ENCODE measurements around the gene DVL2.

Gene DVL2

DNA sequence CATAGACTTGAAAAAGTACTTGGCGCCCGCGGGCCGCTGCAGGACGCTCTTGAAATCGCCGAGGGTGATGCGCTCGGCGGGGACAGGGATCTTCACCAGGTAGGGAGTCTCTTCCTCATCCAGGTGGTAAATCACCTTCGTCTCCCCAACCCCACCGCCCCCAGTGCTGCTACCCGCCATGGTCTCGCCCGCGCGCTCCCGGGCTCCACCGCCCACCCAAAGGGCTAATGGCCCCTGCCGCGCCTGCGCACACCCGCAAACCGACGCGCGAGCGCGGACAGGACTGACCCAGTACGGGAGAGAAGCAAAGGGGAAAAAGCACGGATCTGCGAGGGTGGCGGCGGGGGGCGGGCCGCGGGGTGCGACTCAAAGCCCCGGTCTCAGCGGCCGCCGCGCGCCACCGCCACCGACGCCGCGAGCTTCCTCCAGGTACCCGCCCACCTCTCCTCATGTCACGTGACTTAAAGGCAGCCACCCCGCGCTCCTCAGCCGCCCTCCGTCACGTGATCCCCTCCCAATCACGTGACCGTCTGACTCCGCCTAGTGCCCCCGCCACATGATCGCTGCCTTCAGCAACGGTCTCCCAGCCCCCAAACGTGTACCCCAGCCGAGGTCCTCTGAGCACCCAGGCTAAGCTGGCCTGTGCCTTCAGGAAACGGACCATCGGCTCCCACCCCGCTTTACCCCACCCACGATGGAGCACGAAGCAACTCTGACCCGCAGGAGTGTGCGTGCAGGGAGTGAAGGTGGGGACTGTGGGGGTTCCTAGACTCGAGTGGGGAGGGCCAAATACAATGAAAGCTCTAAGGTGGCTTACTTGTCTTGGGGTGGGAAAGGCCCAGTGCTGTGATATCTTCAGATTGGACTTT, at the start of gene DVL2:
DVL2 (minus strand) TSS at position 435 of the 869 bp plus-strand sequence; CDS start at position 180, 255 bp downstream.
- DNase-seq (ENCODE audit: low read depth): peak; percentile 91

DNA sequence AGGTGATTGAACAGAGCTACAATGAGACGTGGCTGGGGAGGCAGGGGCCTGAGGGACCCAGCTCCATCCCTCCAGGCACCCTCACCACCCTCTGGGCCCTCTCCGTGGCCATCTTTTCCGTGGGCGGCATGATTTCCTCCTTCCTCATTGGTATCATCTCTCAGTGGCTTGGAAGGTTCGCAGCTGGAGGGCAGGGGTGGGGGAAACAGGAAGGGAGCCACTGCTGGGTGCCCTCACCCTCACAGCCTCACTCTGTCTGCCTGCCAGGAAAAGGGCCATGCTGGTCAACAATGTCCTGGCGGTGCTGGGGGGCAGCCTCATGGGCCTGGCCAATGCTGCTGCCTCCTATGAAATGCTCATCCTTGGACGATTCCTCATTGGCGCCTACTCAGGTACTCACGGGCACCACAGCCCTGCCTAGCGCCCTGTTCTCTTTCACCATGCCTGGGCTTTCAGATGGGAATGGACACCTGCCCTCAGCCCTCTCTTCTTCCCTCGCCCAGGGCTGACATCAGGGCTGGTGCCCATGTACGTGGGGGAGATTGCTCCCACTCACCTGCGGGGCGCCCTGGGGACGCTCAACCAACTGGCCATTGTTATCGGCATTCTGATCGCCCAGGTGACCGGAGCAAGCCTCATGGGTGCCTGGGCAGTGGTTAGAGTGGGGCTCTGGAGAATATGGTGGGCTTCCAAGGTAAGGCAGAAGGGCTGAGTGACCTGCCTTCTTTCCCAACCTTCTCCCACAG, 49.3 kb upstream of the DVL2 start:
- DNase-seq (ENCODE audit: low read depth): no peak

DNA sequence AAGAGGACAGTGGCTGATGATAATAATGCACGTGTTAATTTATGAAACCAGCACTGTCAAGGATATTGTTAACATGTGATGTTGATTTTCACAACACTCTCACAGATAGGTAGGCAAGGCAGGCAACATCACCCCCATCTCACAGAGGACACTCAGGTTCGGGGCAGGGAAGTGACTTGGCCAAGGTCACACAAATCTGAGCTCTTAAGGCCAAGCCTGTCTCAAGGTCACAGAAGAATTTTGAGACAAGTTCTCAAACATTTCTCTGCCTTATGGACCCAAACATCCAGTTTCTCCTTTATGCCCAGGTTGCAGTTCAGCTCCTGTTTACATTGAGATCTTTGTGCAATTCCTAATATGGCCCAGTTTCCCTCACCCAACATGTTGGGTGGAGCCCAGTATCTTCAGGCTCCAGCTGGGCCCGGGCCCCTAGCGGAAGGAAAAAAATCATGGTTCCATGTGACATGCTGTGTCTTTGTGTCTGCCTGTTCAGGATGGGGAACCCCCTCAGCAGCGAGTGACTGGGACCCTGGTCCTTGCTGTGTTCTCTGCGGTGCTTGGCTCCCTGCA, 48.5 kb upstream of the DVL2 start:
- no peak for DNase-seq (ENCODE audit: low read depth)

DNA sequence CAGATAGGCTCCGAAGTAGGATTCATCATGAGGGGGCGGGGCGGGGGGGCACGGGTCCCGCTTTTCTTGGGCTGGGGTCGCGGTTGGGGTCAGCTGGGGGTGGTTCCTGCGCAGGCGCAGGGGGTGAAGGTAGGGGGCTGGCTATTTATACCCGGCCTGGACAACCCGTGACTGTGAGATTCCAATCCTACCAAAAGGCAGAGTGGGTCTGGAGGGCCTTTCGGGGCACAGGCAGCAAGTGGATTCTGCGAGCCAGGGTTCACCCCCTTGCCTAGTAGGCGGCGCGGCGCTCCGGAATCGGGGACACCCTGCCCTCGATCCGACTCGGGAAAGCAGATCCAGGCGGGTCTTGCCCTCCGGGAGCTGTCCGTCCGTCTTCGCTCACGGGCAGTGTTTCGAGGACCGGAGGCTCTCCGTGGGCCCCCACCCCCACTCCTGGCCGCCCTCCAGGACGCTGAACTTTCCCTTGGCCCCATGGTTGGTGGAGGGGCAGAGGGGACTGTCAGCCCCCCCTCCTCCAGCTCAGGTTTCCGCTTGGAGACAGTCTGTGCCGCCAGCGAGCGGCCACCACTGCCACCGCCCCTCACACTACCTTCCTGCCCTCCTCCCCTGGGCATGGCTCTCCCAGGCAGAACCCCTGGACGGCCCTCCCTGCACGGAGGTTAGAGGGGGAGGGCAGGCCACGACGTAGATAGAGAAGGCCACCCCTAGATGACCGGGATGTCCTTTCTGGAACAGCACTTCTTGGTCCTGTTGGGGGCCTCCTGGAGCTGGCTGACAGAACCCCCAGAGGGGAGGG, 47.8 kb upstream of the DVL2 start:
- no peak for DNase-seq (ENCODE audit: low read depth)

DNA sequence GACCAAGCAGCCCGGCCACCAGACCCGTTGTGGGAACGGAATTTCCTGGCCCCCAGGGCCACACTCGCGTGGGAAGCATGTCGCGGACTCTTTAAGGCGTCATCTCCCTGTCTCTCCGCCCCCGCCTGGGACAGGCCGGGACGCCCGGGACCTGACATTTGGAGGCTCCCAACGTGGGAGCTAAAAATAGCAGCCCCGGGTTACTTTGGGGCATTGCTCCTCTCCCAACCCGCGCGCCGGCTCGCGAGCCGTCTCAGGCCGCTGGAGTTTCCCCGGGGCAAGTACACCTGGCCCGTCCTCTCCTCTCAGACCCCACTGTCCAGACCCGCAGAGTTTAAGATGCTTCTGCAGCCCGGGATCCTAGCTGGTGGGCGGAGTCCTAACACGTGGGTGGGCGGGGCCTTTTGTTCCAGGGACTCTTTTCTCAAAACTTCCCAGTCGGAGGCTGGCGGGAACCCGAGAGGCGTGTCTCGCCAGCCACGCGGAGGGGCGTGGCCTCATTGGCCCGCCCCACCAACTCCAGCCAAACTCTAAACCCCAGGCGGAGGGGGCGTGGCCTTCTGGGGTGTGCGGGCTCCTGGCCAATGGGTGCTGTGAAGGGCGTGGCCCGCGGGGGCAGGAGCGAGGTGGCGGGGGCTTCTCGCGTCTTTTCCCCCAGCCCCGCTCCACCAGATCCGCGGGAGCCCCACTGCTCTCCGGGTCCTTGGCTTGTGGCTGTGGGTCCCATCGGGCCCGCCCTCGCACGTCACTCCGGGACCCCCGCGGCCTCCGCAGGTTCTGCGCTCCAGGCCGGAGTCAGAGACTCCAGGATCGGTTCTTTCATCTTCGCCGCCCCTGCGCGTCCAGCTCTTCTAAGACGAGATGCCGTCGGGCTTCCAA, 47.0 kb upstream of the DVL2 start, which contains the start of gene SLC2A4:
SLC2A4 (plus strand) TSS at position 645 of the 879 bp plus-strand sequence; CDS start at position 862, 217 bp downstream.
- DNase-seq (ENCODE audit: low read depth): peak; percentile 90

DNA sequence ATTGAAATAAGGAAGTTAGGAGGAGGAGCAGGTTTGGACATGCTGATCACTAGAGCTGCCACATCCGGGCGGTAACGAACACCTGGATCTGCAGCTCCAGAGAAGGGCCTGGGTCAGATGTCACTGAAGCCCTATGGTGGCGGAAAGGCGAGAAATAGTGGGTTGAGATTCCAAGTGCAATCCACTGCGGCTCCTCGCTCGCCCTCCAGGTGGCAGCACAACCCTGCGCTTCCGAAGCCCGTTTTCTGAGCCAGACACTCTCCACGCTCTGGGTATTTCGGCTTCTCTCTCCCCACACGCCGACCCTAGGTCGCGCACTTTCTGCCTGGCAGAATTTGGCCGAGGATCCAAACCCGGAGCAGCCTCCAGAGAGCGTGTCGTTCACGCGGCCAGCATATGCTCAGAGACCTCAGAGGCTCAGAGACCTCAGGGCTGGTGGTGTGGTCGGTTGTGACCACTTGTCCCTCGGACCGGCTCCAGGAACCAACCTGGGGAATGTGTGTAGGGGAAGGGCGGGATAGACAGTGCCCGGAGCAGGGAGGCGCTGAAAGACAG, 46.3 kb upstream of the DVL2 start:
- peak; percentile 83 for DNase-seq (ENCODE audit: low read depth)

DNA sequence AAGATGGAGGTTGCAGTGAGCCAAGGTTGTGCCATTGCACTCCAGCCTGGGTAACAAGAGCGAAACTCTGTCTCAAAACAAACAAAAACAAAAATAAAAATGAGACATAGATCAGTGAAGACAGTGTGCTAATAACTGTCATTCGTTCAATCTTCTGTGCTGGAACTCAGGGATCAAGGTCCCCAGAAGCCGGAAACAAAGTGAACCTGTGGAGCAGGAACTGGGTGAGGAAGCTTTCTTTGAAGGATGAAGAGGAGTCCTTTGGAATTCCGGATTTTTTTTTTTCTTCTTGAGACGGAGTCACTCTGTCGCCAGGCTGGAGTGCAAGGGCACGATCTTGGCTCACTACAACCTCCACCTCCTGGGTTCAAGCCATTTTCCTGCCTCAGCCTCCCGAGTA, 45.1 kb upstream of the DVL2 start:
- DNase-seq (ENCODE audit: low read depth): no peak

DNA sequence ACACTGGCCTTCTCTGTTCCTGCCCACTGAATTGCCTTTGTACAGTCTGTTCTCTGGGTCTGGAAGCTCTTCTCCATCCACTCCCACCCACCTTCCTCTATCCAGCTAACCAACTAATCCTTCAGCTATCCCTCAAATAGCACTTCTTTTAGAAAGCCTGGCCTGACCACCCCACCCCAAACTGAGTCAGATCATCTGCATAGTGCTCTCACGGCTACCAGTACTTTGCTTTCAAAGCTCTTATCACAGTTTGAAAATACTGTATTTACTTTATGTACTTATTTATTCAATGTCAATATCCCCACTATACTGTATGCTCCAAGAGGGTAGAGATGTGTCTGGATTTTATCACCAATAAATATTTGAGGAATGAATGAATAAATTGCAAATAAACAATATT, 32.5 kb upstream of the DVL2 start:
- DNase-seq (ENCODE audit: low read depth): no peak

DNA sequence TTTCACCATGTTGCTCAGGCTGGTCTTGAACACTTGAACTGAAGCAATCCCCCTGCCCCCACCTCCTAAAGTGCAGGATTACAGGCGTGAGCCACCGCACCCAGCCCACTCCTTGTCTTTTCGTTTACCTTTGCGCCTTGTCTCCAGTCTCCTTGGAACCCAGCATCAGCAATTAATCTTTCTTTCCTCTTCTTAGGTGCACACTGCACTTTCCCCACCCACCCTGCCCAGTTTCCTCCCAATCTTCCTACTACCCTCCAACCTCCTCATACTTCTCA, 29.4 kb upstream of the DVL2 start:
- DNase-seq (ENCODE audit: low read depth): no peak

DNA sequence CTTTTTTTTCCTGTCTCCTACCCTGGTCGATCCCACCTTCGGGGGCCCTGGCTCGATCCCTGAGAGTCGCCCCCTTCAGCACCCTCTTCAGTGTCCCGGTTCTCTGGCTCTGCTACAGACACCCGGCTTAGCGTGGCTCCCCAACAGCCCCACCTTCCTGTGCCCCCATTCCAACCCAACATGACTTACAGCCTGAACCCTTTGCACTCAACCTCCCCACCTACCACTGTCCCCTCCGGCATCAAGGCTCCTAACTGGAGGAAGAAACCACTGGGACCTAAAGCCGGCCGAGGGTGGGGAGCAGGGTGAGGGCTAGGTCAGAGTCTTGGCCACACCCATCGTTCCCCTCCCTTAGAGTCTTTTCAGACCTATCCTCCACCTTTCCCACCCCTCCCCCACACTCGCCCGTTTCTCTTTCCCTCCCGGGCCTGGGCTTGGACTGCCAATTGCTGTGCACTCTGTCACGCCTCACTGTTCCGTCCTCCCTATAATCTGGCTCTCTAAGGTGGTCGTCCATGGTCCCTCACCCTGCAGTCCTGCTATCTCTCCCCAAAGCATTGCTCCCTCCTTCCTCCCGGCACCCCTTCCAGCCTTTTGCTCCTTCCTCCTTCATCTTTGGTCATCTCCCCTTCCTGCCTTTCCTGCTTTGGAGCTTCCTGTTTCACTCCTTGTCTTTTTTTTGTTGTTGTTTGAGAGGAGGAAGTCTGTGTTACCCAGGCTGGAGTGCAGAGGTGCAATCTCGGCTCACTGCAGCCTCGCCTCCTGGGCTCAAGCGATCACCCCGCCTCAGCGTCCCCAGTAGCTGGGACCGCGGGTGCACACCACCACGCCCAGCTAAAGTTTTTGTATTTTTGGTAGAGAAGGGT, 28.9 kb upstream of the DVL2 start:
- DNase-seq (ENCODE audit: low read depth): no peak

DNA sequence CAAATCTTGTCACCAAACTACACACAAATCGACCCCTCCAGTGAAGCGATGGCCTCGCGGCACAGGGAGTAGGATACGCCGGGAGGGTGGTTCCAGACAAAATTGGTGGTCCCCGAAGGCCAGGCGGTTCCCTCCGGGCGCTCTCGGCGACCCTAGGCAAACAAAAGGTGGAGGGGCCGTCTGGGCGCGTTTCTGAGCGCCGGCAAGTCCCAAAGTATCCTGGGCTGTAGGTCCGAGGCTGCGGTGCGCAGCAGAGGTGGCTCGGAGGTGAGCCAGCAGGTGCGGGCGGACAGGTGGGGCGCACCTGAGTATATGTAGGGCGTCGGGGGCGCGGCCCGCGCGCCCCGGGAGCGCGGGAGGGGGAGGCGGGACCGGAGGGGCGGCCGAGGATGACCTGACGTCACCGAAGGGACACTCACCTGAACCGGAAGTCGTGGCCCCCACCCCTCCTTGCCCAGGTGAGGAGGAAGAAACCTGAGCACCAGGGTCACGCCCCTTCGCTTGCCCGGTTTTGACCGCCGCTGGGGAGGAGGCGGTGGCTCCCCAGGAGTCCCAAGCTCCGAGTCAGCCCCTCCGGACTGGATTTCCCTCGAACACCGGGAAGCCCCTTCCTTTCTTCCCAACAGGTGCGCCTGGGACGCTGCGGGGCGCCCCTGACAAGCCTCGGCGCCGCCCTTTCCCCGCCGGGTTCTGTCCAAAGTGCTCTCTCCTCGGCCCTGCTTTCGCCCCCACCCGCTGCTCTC, 28.0 kb upstream of the DVL2 start, which contains the start of gene CLDN7:
CLDN7 (minus strand) TSS at position 287 of the 743 bp plus-strand sequence. CDS start 435 bp downstream, outside the sequence.
- DNase-seq (ENCODE audit: low read depth): no peak

DNA sequence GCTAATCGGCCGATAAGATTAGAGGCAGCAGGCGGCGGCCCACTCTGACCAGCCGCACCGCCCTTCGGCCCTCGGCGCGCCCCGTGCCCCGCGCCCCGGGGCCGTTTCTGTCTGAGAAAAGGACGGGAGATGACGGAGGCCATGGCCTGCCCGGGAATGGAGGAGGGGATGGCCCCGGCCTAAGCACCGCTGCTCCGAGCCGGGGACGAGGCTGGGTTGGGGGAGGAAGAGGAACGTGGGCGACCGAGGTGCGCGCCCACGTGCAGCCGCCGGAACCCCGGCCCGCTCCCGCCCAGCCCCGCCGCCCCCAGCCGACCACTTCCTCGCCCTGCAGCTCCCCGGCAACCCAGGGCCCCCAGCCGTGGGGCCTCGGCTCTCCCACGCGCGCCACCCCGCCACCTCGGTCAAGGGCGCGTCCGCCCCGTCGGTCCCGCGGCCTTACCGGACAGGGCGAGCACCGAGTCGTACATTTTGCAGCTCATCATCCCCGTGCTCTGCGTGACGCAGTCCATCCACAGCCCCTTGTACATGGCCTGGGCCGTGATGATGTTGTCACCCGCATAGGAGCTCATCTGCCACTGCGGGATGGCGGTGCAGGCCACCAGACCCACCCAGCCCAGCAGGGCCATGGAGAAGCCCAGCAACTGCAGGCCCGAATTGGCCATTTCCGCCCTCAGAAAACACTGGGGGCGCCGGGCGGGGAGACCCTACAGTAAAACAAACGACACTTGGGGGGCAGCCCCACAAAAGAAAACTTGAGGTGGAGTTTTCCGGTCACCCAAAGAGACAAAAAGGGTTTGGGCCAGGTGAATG, 27.3 kb upstream of the DVL2 start:
- DNase-seq (ENCODE audit: low read depth): no peak

DNA sequence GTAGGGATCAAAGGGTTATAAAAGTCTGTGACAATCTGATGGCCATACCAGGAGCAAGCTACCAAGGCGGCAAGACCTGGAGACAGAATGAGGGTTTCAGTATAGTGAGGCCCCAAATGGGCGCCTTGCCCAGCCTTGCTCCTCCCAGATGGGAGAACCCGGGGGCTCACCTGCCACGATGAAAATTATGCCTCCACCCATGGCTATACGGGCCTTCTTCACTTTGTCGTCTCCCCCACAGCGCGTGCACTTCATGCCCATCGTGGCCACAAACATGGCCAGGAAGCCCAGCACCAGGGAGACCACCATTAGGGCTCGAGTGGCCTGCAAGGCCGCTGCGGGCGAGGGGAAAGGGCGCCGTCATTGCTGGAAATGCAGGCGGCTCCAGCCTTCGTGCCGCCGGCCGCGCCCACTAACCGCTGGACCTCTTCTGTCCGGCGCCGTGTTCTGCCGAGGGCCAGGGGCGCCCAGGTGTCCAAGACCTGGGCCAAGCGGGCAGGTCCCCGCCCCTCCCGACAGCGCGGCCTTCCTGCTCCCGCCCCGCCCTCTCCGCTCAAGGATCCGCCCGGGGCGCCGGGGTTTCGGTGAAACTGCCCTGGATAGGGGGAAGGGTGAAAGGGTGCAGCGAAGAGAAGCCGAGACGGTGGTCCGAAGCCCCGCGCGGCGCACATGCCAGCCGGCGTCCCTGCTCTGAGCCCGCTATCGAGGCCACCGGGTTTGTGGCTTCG, 26.5 kb upstream of the DVL2 start:
- DNase-seq (ENCODE audit: low read depth): no peak

DNA sequence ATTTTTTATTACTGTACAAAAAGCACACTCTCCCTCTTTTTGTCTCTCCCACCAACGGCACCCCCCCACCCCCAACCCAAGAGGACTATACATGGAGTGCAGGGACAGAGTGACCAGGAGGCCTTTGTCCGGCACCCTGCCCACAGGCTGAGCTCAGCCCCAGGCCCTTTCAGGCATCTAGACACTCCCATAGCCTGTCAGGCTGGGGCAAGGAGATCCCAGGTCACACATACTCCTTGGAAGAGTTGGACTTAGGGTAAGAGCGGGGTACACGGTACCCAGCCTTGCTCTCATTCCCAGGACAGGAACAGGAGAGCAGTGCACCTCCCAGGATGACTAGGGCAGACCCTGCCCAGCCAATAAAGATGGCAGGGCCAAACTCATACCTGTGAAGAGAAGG, 25.8 kb upstream of the DVL2 start:
- no peak for DNase-seq (ENCODE audit: low read depth)

DNA sequence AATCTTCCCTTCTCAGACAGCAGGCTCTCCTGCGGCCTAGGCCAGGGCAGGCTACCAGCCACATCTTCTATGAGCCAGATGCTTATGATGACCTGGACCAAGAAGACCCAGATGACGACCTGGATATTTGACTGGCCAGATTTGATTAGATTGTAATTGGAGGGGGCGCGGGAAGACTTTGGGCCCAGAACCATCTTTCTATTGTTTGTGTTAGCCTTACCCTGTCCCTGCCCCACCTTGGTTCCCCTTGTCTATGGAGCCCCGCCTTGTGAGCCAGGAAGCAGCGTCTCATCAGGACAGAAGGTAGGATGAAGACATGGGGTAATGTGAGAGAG, 25.2 kb upstream of the DVL2 start:
- DNase-seq (ENCODE audit: low read depth): no peak

DNA sequence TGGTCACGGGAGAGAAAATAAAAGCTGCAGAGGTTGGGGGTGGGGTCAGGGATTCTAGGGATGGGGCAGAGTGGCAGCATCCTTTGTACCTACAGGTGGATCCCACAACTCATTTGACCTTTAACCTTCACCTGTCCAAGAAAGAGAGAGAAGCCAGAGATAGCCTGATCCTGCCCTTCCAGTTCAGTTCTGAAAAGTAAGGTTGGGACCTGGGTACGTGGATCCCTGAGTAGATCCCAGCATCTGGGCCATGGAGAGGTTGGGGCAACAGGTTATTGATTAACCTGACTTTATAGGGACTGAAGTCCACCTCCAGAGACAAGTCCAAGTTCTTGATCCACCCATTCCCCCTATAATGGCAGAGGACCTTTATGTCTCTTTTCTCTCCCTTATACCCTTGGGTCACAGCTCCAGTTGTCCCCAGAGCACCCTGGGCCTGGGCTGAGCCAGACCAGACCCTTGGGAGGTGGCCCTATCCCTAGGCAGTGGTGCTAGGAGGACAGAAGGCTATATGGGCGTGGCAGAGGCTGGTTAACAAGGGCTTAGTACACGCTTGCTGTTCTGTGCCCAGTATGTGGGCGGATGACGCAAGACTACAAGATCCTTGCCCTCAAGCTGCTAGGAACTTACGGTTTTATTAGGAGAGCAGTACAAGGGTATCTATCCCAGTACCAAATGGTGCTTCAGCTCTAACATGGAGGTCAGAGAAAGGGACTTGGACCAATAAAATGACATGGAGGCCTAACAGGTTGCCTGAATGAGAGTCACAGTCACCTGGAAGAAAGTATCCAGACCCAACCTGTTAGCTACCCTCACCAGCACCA, 24.6 kb upstream of the DVL2 start:
- no peak for DNase-seq (ENCODE audit: low read depth)

Data from activated T-cell treated with anti-CD3 and anti-CD28 coated beads for 48 hours (primary cell).